ENCODE data around the gene COL26A1.

Gene COL26A1

DNA sequence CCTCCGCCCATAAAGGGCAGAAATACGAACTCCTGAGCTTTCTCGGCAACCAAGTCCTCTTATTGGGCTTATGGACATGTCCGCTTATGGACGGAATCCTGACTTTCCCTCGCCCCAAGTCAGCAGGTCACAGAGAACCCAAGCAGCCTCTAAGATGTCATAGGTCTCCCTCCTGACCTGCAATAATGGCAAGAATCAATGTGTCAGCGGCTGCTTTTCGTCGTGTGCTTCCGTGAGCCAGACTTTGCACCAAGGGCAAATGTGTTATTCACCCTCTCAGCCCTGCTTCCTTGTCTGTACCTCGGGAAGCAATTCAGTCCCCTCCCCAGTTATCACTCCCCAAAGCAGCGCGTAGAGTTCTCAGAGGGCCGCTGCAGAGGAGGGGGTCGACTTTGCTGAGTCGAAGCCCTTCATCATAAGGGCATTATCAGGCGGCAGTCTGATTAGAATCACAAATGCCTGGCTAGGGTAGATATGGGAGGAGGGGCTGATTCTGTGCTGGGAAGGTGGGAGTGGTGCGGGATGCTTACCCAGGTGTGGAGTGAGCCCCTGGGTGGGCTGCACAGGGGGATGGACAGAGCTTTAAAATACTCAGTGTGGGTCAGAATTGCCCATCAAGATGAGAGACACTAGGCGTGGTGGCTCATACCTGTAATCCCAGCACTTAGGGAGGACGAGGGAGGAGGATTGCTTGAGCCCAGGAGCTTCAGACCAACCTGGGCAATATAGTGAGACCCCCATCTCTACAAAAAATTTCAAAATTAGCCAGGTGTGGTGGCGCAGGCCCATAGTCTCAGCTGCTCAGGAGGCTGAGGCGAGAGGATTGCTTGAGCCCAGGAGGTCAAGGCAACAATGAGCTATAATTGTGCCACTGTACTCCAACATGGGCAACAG lies 36.0 kb downstream of the COL26A1 start:
- no peak overlapping the region for H3K4me3 ChIP-seq
- H3K27ac ChIP-seq = no peak overlapping the region

- H3K4me3 ChIP-seq = no peak overlapping the region
- no peak overlapping the region for H3K27ac ChIP-seq
Measured at GRCh38 chr7:101399759-101400158, 37.1 kb downstream of the COL26A1 start.

- Histone ChIP-seq H3K4me3 (no peak overlapping the region), H3K27ac (no peak overlapping the region)
Measured at GRCh38 chr7:101400751-101401150, 38.1 kb downstream of the COL26A1 start.

- Histone ChIP-seq H3K4me3 (no peak overlapping the region), H3K27ac (no peak overlapping the region)
Measured at GRCh38 chr7:101401390-101402080, 38.9 kb downstream of the COL26A1 start.

DNA sequence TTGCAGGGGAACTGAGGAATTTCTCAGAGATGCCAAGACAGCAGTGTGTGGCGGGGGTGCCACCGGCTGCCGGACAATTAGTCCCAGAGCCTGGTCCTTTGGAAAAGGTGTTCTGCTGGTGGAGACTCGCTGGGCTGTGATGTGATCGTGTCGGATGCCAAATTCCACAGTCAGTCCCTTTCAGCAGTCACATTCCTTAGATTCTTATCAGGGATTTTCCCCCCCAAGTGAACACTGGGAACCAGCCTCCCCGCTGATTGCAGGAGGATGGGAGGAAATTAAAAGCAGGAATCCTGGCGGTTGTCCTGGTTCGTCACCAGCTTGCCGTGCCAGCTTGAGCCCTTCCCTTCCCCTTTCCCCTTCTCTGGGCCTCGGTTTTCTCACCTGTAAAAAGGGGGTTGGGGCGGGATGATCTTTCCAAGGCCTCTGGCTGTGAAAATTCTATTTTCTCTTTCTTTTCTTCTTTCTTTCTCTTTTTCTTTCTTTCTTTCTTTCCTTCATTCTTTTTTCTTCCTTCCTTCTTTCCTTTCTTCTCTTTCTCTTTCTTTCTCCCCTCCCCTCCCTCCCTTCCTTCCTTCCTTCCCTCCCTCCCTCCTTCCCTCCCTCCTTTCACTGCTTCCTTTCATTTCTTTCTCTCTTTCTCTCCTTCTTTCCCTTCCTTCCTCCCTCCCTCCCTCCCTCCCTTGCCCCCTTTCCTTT lies 39.6 kb downstream of the COL26A1 start:
- H3K4me3 ChIP-seq = no peak overlapping the region
- no peak overlapping the region for H3K27ac ChIP-seq

- no peak overlapping the region for H3K4me3 ChIP-seq
- H3K27ac ChIP-seq = no peak overlapping the region
Measured at GRCh38 chr7:101402835-101403234, 40.2 kb downstream of the COL26A1 start.

DNA sequence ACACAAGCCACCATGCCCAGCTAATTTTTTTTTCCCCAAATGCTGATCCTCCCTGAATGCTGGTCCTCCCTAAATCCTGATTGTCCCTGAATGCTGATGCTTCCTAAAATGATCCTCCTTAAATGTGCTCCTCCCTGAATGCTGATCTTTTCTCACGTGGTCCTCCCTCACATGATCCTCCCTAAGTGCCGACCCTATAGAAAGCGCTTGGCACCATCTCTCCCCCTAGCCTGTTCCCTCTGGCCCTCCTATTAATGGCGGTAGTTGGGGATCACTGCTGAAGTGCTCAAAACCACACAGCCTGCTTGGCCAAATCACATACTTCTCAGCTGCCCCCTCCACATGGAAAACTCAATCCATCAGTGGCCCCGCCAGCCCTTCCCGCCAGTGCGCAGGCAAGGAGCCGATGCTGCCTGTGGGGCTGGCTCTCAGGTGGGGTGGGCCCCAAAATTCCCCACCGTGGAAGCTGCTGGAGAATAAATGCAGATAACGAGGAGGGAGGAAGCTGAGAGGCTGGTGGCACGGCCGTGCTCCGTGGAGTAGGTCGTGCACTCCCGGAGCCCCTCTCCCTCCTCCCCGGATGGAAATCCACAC lies 42.9 kb downstream of the COL26A1 start:
- no peak overlapping the region for H3K27ac ChIP-seq
- no peak overlapping the region for H3K4me3 ChIP-seq

- H3K4me3 ChIP-seq = no peak overlapping the region
- H3K27ac ChIP-seq = no peak overlapping the region
Measured at GRCh38 chr7:101410743-101411507, 48.2 kb downstream of the COL26A1 start.

- no peak overlapping the region for H3K4me3 ChIP-seq
- H3K27ac ChIP-seq = no peak overlapping the region
Measured at GRCh38 chr7:101411508-101411874, 48.8 kb downstream of the COL26A1 start.

DNA sequence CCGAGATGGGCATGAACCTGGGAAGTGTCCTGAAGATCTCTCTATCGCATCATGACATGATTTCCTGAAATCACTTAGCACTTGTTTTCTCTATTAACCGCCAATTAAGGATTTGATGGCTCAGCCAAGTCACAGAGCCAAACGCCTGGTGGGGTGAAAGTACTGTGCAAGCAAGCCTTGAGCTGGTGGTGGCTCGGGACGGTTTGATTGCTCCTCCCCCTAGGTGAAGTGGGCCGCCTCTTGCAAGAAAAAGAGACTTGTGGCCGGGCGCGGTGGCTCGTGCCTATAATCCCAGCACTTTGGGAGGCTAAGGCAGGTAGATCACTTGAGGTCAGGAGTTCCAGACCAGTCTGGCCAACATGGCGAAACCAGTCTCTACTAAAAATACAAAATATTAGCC lies 50.3 kb downstream of the COL26A1 start:
- Histone ChIP-seq H3K4me3 (no peak overlapping the region), H3K27ac (no peak overlapping the region)

GRCh38 chr7:101418694-101419093 lies 56.0 kb downstream of the COL26A1 start:
- Histone ChIP-seq H3K4me3 (no peak overlapping the region), H3K27ac (no peak overlapping the region)

GRCh38 chr7:101419831-101420230 lies 57.2 kb downstream of the COL26A1 start:
- Histone ChIP-seq H3K4me3 (no peak overlapping the region), H3K27ac (no peak overlapping the region)

GRCh38 chr7:101420436-101420835 lies 57.8 kb downstream of the COL26A1 start:
- H3K27ac ChIP-seq = no peak overlapping the region

DNA sequence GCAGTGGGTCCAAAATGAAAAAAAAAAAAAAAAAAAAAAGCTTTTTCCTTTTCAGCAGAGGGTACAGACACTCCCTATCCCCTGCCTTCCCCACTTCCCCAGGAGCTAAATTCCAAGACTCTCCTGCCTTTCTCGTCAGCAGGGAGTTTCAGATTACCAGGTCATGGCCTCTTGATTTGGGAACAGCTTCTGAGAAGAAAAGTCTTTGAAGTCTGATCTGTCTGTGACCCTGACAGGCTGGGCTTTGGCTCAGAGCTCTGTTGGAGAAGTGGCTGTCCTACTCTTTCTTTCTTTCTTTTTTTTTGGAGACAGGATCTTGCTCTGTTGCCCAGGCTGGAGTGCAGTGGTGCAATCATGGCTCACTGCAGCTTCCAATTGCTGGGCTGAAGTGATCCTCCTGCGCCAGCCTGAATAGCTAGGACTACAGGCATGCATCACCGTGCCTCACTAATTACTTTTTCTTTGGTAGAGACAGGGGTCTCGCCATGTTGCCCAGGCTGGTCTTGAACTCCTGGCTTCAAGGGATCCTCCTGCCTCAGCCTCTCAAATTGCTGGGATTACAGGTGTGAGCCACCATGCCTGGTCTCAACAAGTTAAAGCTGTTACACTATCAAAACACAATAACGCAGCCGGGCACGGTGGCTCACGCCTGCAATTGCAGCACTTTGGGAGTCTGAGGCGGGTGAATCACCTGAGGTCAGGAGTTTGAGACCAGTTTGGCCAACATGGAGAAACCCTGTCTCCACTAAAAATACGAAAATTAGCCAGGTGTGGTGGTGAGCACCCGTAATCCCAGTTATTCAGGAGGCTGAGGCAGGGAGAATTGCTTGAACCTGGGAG lies 59.9 kb downstream of the COL26A1 start:
- Histone ChIP-seq H3K27ac (no peak overlapping the region), H3K4me3 (no peak overlapping the region)

More at GRCh38 chr7:101420436-101420835, 57.8 kb downstream of the COL26A1 start:
- H3K4me3 ChIP-seq = no peak overlapping the region

DNA sequence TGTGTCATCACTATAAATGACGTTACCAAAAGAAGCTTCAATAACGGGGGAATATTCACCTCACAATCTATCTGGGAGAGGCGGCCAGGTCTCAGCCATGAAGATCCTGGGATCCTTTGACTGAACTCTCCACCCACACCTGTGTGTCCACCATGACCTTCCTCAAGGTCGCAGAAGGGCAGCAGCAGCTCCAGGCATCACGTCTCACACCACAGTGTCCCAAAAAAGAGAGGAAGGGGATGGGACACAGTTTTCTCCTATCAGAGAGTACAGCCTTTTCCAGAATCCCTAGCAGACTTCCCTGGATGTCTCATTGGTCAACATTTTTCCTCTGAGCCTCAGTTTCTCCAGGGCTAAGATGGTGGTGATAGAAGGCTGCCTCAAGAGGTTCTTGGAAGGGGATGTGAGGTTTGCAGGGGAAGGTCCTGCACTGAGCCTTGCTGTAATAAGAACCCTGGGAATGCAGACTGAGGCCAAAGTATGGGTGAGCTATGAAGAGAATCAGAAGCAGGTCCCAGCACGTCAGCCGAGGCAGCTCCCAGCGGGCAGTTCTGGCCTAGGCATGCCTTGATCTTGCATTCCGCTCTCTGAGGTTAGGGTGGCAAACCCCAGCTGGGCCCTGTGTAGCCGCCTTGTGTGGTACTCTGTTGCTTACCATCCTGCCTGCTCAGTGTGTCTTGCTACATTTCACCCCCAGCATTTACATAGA lies 63.8 kb downstream of the COL26A1 start:
- Histone ChIP-seq H3K4me3 (no peak overlapping the region), H3K27ac (no peak overlapping the region)

DNA sequence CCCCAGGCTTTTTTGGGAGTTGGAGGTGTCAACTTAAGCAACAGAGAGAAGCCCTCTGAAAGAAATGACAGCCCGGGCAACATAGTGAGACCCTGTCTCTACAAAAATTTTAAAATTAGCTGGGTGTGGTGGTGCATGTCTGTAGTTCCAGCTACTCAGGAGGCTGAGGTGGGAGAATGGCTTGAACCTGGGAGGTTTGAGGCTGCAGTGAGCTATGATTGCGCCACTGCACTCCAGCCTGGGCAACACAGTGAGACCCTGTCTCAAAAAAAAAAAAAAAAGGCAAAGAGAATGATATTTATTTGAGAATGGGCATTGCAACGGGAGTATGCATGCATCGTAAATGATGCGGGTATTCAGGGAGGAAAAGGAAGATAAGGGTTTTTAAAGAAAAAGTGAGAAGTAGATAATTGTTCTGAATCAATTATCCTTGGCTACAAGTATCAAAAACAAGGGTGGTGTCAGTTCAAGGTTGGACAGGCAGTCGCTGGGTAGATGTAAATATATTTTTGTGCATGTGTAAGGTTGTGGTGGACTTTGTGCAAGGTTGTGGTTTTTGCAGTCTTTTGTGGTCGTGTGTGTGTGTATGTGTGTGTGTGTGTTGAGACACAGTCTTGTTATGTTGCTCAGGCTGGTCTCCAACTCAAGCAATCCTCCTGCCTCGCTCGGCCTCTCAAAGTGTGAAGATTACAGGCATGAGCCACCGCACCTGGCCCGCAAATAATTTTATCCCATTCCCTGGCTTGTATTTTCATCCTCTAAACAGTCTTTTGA lies 65.6 kb downstream of the COL26A1 start:
- Histone ChIP-seq H3K4me3 (no peak overlapping the region), H3K27ac (no peak overlapping the region)

DNA sequence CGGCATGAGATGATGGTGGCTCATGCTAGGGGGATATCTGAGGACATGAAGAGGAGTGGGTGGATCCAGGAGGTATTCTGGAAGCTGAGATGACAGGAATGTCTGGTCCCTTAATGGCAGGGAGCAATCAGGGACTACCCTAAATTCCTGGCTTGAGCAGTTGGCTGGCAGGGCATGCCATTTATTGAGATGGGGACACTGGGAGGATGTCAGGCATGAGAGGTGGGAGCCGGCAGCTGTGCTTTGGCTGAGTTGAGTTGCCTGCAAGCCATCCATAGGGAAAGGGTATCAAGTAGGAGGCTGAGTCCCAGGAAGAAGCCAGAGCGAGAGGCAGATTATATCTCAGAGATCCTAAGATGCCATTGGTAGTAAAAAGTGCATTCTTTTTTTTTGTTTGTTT lies 69.6 kb downstream of the COL26A1 start:
- H3K4me3 ChIP-seq = no peak overlapping the region

More for the DNA sequence above, 69.6 kb downstream of the COL26A1 start:
- no peak overlapping the region for H3K27ac ChIP-seq

Measured in skin epidermis (tissue), 12 donors.